Globus pallidus (tissue), 1 donor: ENCODE measurements around the gene SHMT1.

Experiments
- DNase-seq: peaks from one replicate; pipeline ENCODE4 v3.0.0-alpha.2; 2015; ENCODE audit warnings: low spot score

The SHMT1 gene

GRCh38 chr17:18281788-18282187 is 81.6 kb downstream of the SHMT1 start:
- DNase-seq = no peak

DNA sequence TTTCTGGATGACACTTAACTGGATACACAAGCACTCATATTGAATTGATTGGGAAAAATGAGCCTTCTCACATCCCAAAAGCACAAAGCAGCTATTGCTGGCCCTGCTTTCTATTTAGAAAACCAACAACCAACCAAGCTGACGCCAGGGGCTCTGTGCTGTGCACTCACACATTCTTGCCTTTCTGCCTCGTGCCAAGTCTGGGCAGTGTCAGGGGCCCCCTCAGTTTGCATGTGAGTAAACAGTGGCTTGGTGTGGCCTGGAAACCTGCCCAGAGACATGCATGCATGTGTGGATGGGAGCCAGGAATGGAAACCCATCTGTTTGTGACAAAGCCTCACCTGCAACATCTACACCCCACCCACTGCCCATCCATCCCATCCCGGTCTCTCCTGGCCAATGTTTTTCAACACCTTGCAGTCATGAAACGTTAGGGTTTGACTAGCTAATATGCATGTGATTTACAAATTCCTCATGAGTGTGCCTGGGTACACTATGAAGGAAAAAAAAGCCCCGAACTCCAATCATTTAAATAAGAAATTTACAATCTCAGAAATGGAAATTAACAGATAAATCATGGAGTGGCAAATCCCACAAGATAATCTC is 82.5 kb downstream of the SHMT1 start:
- no peak for DNase-seq

GRCh38 chr17:18280249-18280648 is 83.1 kb downstream of the SHMT1 start:
- no peak for DNase-seq

GRCh38 chr17:18278867-18279266 is 84.5 kb downstream of the SHMT1 start:
- no peak for DNase-seq
